Prostate gland (tissue), 2 donors: ENCODE measurements around the gene PHF5A. TPM values are rescaled to one million over a fixed set of nuclear protein-coding genes. Genes with fewer than 3 reads are reported as not detected.

Experiments used
- DNase-seq: peaks from one replicate; pipeline ENCODE4 v3.0.0-alpha.2; 2019; ENCODE audit warnings: low spot score
- H3K27ac ChIP-seq, 2 donors: fragments of 200-600 bp; sonication (generic); 2 replicates each; pipeline ENCODE4 v1.5.1; 2017 to 2019
- H3K27me3 ChIP-seq: fragments of 200-600 bp; sonication (generic); replicated peaks from 2 replicates; pipeline ENCODE4 v1.5.1; 2019; ENCODE audit not compliant: insufficient read depth
- H3K36me3 ChIP-seq, 2 donors: fragments of 200-600 bp; sonication (generic); 1 replicate in 1 of 2; 2 replicates in 1 of 2; pipeline versions ENCODE4 v1.5.1 to v1.8.1; 2017 to 2019
- H3K4me1 ChIP-seq: fragments of 200-600 bp; sonication (generic); replicated peaks from 2 replicates; pipeline ENCODE4 v1.5.1; 2019
- H3K4me3 ChIP-seq, 2 donors: fragments of 200-600 bp; sonication (generic); 2 replicates each; pipeline ENCODE4 v1.5.1; 2017 to 2019
- H3K9me3 ChIP-seq: fragments of 200-600 bp; sonication (generic); 2 replicates; pipeline ENCODE4 v1.5.1; 2017
- CTCF ChIP-seq, 4 experiments: fragments of 200-600 bp in 2 of 4; fragments of 450-650 bp in 2 of 4; sonication (generic) in 2 of 4; IDR thresholded peaks; 1 replicate in 3 of 4; 2 replicates in 1 of 4; pipeline ENCODE4 v1.5.1; 2016 to 2019; ENCODE audit warnings: antibody characterized with exemption in 4 of 4, mild to moderate bottlenecking in 2 of 4, moderate library complexity in 2 of 4
- POLR2A ChIP-seq: fragments of 450-650 bp; IDR thresholded peaks from one replicate; pipeline ENCODE4 v1.6.1; 2016; ENCODE audit warnings: antibody characterized with exemption, mild to moderate bottlenecking
- POLR2AphosphoS5 ChIP-seq: sonication (generic); formaldehyde crosslinking; IDR thresholded peaks from one replicate; pipeline ENCODE4 v1.6.1; 2017; ENCODE audit warnings: antibody characterized with exemption
- WGBS: methylation state at CpG from one replicate; pipeline ENCODE4 v1.1.5; 2018; 5-methylcytosine and 5-hydroxymethylcytosine counted together
- intact Hi-C: fragments of 100-400 bp; cut with DNase I; formaldehyde crosslinking; loops from one replicate; pipeline ENCODE4 v1.14.2; 2022
- total RNA-seq, 2 donors: library from RNA; depleted of rRNA; stranded (reverse); fragments of >200 nt; gene quantifications; one replicate each; pipeline ENCODE4 v1.1.0, GENCODE V29; 2016

Gene PHF5A
- total RNA-seq, 2 donors from 2014 or later = 35.8 to 40.2 TPM

GRCh38 chr22:41458161-41458728 lies 10.2 kb downstream of the PHF5A start:
- intact Hi-C loops = no loop called here
- H3K27ac ChIP-seq = no peak overlapping the region
- TF ChIP-seq POLR2A (no peak), CTCF (IDR thresholded peaks at IDR 0.05) (no peak), POLR2AphosphoS5 (no peak)
- H3K4me3 ChIP-seq = no peak overlapping the region
- no peak for DNase-seq
- no peaks in the 10 kb centered on the region for H3K9me3 ChIP-seq
- H3K4me1 ChIP-seq = no peaks in the 10 kb centered on the region
- H3K27me3 ChIP-seq = no peaks in the 10 kb centered on the region
- 88% methylated on average over 7 of the region's 7 CpGs for WGBS
- H3K36me3 ChIP-seq = peaks cover 0 to 5% of the 10 kb centered on the region in 2 donors

- no peaks in the 10 kb centered on the region for H3K27me3 ChIP-seq
- DNase-seq = peak; percentile 96
- TF ChIP-seq POLR2A (peak; percentile 94), POLR2AphosphoS5 (peak; percentile 100), CTCF (IDR thresholded peaks at IDR 0.05) (peak in 1 of 4 experiments; percentile 27)
- intact Hi-C loops = no loop called here
- WGBS = under 1% methylated on average over 28 of the region's 28 CpGs
- H3K27ac ChIP-seq = peak overlapping the region; percentile 96 to 100
- no peaks in the 10 kb centered on the region for H3K9me3 ChIP-seq
- no peaks in the 10 kb centered on the region for H3K36me3 ChIP-seq
- H3K4me3 ChIP-seq = peak overlapping the region; percentile 89 to 99
- peaks cover under 1% of the 10 kb centered on the region for H3K4me1 ChIP-seq
Observed at GRCh38 chr22:41448189-41448808, 20.2 kb downstream of the PHF5A start.

GRCh38 chr22:41447435-41448188 lies 20.9 kb downstream of the PHF5A start:
- intact Hi-C loops = no loop called here
- WGBS = under 1% methylated on average over 63 of the region's 63 CpGs

GRCh38 chr22:41446639-41447434 lies 21.7 kb downstream of the PHF5A start, which contains the start of gene TOB2:
TOB2 (minus strand) TSS chr22:41446801; CDS start chr22:41437345, 9,456 bp downstream.
- intact Hi-C loops = no loop called here
- peak within 1 kb of the TSS; percentile 89 to 99 for H3K4me3 ChIP-seq
- H3K27ac ChIP-seq = peak within 1 kb of the TSS; percentile 96 to 100
- peaks cover 2% of the 10 kb centered on the region for H3K4me1 ChIP-seq
- no peaks in the 10 kb centered on the region for H3K9me3 ChIP-seq
- H3K36me3 ChIP-seq = no peaks in the 10 kb centered on the region
- DNase-seq = peak; percentile 96
- peak; percentile 99 for TF ChIP-seq POLR2A
- peak in 1 of 4 experiments; percentile 3 for TF ChIP-seq CTCF (IDR thresholded peaks at IDR 0.05)
- TF ChIP-seq POLR2AphosphoS5 = peak; percentile 99
- WGBS = under 1% methylated on average over 46 of the region's 85 CpGs
- no peaks in the 10 kb centered on the region for H3K27me3 ChIP-seq

More at GRCh38 chr22:41447435-41448188, 20.9 kb downstream of the PHF5A start:
- peak; percentile 60 for DNase-seq
- H3K27ac ChIP-seq = peak overlapping the region; percentile 96 to 100
- peaks cover 2% of the 10 kb centered on the region for H3K4me1 ChIP-seq
- peak; percentile 39 for TF ChIP-seq POLR2A
- no peak for TF ChIP-seq POLR2AphosphoS5
- peak overlapping the region; percentile 89 to 99 for H3K4me3 ChIP-seq
- no peaks in the 10 kb centered on the region for H3K27me3 ChIP-seq
- H3K36me3 ChIP-seq = no peaks in the 10 kb centered on the region
- no peaks in the 10 kb centered on the region for H3K9me3 ChIP-seq
